Measurements from ENCODE around the gene TNFAIP8. TPM values are rescaled to one million over a fixed set of nuclear protein-coding genes. Genes with fewer than 3 reads are reported as not detected.

The TNFAIP8 gene
- total RNA-seq, 1 donor from 2014 or later: 29.5 TPM

GRCh38 chr5:119313197-119313596 is 42.6 kb upstream of the TNFAIP8 start:
- Histone ChIP-seq H3K27me3 (ENCODE audit: low read depth) (no peaks in the 10 kb centered on the region), H3K27ac (no peak overlapping the region), H3K9me3 (no peaks in the 10 kb centered on the region), H3K4me3 (no peak overlapping the region), H3K36me3 (no peaks in the 10 kb centered on the region), H3K4me1 (peaks cover 24% of the 10 kb centered on the region)
- TF ChIP-seq, protein P1, sequence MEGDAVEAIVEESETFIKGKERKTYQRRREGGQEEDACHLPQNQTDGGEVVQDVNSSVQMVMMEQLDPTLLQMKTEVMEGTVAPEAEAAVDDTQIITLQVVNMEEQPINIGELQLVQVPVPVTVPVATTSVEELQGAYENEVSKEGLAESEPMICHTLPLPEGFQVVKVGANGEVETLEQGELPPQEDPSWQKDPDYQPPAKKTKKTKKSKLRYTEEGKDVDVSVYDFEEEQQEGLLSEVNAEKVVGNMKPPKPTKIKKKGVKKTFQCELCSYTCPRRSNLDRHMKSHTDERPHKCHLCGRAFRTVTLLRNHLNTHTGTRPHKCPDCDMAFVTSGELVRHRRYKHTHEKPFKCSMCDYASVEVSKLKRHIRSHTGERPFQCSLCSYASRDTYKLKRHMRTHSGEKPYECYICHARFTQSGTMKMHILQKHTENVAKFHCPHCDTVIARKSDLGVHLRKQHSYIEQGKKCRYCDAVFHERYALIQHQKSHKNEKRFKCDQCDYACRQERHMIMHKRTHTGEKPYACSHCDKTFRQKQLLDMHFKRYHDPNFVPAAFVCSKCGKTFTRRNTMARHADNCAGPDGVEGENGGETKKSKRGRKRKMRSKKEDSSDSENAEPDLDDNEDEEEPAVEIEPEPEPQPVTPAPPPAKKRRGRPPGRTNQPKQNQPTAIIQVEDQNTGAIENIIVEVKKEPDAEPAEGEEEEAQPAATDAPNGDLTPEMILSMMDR (IDR thresholded peaks at IDR 0.05): no peak
- ATAC-seq (no peak), DNase-seq (no peak)
- intact Hi-C loops (cut with DNase I): no loop called here

- H3K36me3 ChIP-seq: no peaks in the 10 kb centered on the region
- no peaks in the 10 kb centered on the region for H3K9me3 ChIP-seq
- no peak for ATAC-seq
- no peak overlapping the region for H3K4me3 ChIP-seq
- H3K27ac ChIP-seq: no peak overlapping the region
- TF ChIP-seq, protein P1 (IDR thresholded peaks at IDR 0.05): no peak
- no peaks in the 10 kb centered on the region for H3K27me3 ChIP-seq (ENCODE audit: low read depth)
- H3K4me1 ChIP-seq: peaks cover 17% of the 10 kb centered on the region
- DNase-seq: no peak
- intact Hi-C loops (cut with DNase I): no loop called here
These were observed 41.9 kb upstream of the TNFAIP8 start for GRCh38 chr5:119313658-119314605.

DNA sequence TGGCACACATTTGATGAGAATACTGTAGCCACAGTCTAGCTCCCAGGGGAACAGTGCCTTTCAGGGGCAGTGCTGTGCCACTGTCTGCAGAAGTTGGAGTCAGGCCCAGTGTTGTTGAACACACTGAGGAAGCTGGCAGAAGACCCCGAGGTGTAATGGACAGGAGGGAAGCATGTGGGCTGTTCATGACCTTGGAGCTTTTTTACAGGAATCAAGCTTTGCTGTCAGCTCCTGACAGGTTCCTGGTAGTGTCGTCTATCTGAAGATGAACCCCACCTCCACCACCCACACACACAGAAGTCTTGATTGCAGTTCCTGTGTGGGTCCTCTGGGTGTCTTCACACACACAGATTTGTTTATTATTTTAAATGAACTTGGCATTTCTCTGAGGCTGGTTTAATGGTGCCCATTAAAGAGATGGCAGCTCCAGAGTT is 40.3 kb upstream of the TNFAIP8 start:
- H3K27ac ChIP-seq: no peak overlapping the region
- H3K4me3 ChIP-seq: no peak overlapping the region
- H3K4me1 ChIP-seq: peaks cover 9% of the 10 kb centered on the region
- DNase-seq: no peak
- TF ChIP-seq, protein P1 (IDR thresholded peaks at IDR 0.05): peak; percentile 35
- H3K27me3 ChIP-seq (ENCODE audit: low read depth): no peaks in the 10 kb centered on the region
- H3K36me3 ChIP-seq: no peaks in the 10 kb centered on the region
- intact Hi-C loops (cut with DNase I): no loop called here
- H3K9me3 ChIP-seq: no peaks in the 10 kb centered on the region
- ATAC-seq: peak; percentile 71 to 78

- Histone ChIP-seq H3K27ac (no peak overlapping the region), H3K36me3 (no peaks in the 10 kb centered on the region), H3K27me3 (ENCODE audit: low read depth) (no peaks in the 10 kb centered on the region), H3K4me1 (peaks cover 9% of the 10 kb centered on the region), H3K4me3 (no peak overlapping the region), H3K9me3 (no peaks in the 10 kb centered on the region)
- DNase-seq (no peak), ATAC-seq (no peak)
- intact Hi-C loops (cut with DNase I): no loop called here
- TF ChIP-seq, protein P1 (IDR thresholded peaks at IDR 0.05): no peak
These were observed 39.7 kb upstream of the TNFAIP8 start for GRCh38 chr5:119316086-119316485.

GRCh38 chr5:119316906-119317305 is 38.9 kb upstream of the TNFAIP8 start:
- ATAC-seq (no peak), DNase-seq (no peak)
- no peaks in the 10 kb centered on the region for H3K27me3 ChIP-seq (ENCODE audit: low read depth)
- TF ChIP-seq, protein P1 (IDR thresholded peaks at IDR 0.05): no peak
- H3K4me3 ChIP-seq: no peak overlapping the region
- H3K4me1 ChIP-seq: peaks cover 9% of the 10 kb centered on the region
- intact Hi-C loops (cut with DNase I): no loop called here
- no peaks in the 10 kb centered on the region for H3K9me3 ChIP-seq
- no peaks in the 10 kb centered on the region for H3K36me3 ChIP-seq
- no peak overlapping the region for H3K27ac ChIP-seq
